HG03066 (cell line): ENCODE data around the gene ABTB2.

Experiments used
- ATAC-seq: cut with Tn5 transposase; IDR thresholded peaks from one replicate; pipeline ENCODE4 v1.9.1; 2021; ENCODE audit warnings: low read depth; ENCODE audit not compliant: unreplicated experiment

Gene ABTB2

GRCh38 chr11:34139346-34139745 is 218.5 kb downstream of the ABTB2 start:
- ATAC-seq: no peak

GRCh38 chr11:34136420-34136819 is 221.4 kb downstream of the ABTB2 start:
- no peak for ATAC-seq

GRCh38 chr11:34135439-34135838 is 222.4 kb downstream of the ABTB2 start:
- ATAC-seq: no peak

- ATAC-seq: no peak
These were observed 223.0 kb downstream of the ABTB2 start for GRCh38 chr11:34134765-34135164.

- no peak for ATAC-seq
These were observed 225.4 kb downstream of the ABTB2 start for GRCh38 chr11:34132261-34132965.

GRCh38 chr11:34128824-34129223 is 229.0 kb downstream of the ABTB2 start:
- ATAC-seq: no peak

GRCh38 chr11:34126959-34127848 is 230.6 kb downstream of the ABTB2 start:
- no peak for ATAC-seq

- ATAC-seq: no peak
These were observed 232.7 kb downstream of the ABTB2 start for GRCh38 chr11:34124885-34125668.

GRCh38 chr11:34120651-34121050 is 237.2 kb downstream of the ABTB2 start:
- ATAC-seq: no peak

- ATAC-seq: no peak
These were observed 243.3 kb downstream of the ABTB2 start for GRCh38 chr11:34114471-34114870.

GRCh38 chr11:34114014-34114413 is 243.8 kb downstream of the ABTB2 start:
- ATAC-seq: no peak

GRCh38 chr11:34111722-34112270 is 246.0 kb downstream of the ABTB2 start:
- ATAC-seq: no peak

- no peak for ATAC-seq
These were observed 251.8 kb downstream of the ABTB2 start for GRCh38 chr11:34105957-34106504.

- ATAC-seq: peak; percentile 90
These were observed 252.5 kb downstream of the ABTB2 start, which contains the start of gene NAT10 for GRCh38 chr11:34105079-34105956. NAT10 (plus strand) TSS chr11:34105629; CDS start chr11:34108226, 2,597 bp downstream.

- ATAC-seq: no peak
These were observed 253.1 kb downstream of the ABTB2 start for GRCh38 chr11:34104680-34105078.
